OCI-M2 (cell line): ENCODE results near the gene WLS.
"Not testable (repeated sequence)": the region's sequence is repeated elsewhere in the genome, so short reads cannot be mapped to it uniquely, and the experiment has no call there.

Experiments
- DNase-seq: peaks from one replicate; lab custom pipeline; 2025; ENCODE audit not compliant: unreplicated experiment; lab: John Stamatoyannopoulos, UW

The WLS gene

DNA sequence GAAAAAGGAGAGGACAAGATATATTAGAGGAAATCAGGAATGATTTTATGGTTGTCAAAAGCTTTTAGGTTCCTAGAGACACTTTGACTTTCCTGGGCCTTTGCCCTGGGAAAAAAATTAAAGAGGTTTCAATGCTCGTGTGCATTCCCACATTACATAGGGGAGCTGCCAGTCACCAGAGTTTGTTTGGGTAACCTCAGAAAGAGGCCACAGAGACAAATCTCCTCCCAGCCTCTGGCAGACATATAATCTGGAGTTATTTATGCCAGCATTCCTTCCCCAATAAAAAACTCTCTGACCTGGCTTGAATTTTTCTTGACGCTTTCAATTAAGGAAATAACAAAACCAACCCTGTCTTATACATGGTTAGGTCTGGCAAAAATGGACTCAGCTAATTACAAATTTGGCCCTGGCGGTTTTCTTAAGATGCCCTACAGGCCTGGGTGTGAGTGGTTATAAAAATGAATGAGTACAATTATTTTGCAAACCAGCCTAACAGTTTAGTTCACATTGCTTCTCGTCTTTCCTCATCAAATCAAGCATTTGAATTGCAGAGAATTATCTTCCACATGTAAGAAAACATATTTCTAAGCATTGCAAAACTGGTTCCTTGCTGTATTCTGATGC is 63.7 kb downstream of the WLS start:
- DNase-seq, result no peak

DNA sequence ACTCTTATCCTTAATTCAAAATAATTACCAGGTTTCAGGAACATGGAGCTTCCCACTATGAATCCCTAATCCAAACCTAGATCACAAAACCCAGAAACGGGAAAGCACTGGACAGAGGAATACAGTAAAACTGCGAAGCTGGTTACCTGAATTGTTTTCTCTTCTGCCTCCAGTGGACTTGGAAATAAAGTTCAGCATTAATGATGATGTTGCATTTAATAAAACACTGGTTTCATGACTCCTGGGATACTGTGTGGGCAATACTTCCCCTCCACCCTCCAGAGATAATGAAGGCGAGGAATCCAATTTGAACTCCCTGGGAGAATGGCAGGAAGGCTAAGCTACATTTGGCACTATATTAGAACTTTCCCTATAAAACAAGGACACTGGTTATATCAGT is 65.1 kb downstream of the WLS start:
- DNase-seq, result no peak

DNA sequence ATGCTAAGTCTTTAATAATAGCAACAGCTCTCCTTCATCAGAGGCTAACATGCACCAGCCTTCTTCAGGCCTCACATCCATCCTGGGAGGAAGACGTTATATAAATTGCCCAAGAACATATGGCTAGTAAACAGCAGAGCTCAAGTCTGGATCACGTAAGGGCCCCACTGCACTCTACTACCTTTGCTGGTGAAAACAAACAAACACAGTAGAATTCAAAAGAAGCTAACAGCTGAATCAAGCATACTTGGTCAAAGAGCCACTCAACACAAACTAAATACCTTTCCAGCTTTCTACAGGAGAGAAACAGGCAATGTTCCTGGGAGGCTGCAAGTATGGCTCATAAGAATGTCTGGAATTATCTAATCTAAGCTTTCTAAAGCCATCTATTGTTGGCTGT is 66.0 kb downstream of the WLS start:
- no peak for DNase-seq

DNA sequence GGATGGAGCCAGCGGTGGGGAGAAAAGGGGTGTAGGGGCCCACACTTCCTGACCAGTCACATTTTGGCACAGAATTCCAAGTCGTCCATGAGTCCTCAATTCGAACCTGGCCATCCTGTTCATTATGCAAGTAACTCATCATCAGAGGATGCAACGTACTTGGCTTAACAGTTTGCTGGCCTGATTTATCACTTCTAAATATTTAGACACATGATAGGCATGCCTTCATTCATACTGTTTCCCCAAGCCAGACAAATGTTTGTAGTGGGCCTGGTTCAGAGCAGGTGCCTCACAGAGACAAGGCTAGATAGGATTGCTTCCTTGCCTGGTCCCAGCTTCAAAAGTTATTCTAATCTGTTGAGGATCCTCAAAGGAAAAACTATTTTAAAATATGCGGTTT is 66.7 kb downstream of the WLS start:
- DNase-seq, result no peak

DNA sequence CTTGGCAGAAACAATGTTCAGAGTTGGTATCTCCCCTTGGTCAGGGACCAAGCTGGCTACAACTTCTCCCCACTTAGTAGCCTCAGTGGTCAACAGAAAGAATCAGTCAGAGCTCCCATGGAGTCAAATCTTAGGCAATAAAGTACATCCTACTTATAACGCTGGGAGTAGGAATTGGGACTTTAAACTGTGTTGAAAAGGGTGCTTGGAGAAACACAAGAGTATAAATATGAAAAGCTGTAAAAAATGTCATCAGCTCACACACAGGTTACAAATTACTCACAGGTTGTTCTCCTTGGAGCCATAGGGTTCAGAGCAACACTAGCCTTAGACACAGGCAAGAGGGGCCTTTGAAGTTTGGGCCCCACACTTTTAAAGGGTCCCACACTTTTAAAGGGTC is 67.4 kb downstream of the WLS start:
- DNase-seq, result no peak

DNA sequence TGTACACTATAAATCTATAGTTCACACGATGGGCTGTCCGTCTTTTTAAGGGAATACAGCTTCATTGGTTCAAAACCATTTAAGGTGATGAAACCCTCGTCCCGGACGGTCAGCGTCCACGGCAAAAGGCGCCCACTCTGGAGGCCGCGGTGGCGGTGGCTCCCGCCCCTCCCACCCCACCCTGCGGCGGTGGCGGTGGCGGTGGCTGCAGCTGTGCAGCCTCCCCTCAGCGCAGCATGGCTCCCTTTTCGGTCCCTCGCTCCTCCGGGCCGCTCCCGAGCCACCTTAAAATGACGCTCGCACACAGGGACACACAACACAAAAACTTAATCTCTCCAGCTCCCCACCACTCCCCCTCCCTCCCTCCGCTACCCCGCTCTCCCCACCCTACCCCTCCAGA is 69.1 kb downstream of the WLS start:
- no peak for DNase-seq

DNA sequence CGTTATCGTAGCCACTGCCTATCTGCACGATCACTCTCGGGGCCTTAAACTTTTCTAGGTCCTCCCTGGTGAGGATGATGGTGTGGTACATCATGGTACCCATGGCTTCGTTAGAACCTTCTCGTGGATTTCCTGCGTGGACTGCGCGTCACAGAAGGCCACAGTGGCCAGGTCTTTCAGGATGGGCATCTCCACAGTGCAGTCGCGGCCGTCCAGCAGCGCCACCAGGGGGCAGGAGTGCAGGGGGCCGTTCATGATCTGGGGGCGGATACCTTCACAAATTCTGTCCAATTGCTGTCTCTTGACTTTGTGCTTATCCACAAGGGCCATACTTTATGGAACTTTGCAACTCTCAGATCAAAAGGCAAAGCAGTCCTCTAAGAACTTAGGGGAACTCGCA is 69.6 kb downstream of the WLS start:
- no peak for DNase-seq

DNA sequence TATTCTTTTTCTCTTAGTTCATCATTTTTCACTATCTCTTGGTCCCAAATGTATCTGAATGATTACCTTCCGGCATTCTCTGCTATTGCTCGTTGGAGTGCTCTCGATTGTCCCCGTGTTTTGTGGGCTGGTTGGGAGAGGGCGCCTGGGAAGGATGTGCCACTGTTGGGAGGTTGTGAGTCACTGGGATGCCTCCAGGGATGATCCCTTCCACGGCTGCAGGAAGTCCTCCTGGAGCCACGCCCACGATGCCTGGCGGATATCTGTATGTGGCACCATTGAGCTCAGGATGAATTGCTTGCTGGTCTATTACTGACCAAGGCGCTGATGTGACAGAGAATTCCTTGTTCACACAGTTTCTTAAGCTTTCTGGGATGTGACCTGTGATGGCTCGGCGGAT is 70.7 kb downstream of the WLS start:
- DNase-seq, result not testable (repeated sequence)

DNA sequence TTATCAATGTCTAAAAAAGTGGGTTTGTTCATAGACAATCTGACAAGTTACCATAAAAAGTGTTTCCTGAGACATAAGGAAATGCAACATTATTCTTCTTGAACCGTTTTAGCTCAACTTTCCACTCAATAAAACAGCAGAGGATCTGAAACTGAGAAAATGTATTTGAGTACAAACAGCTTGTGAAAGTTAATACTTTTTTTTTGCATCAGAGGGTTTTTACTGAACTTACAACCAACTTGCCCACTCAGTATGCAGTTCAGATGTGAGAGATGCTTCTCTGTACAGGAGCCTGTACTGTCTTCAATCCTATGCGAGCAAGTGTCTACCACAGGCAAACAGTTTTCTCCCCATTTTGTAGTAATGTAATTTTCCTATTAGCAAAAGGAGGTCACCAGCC is 71.4 kb downstream of the WLS start:
- not testable (repeated sequence) for DNase-seq

DNA sequence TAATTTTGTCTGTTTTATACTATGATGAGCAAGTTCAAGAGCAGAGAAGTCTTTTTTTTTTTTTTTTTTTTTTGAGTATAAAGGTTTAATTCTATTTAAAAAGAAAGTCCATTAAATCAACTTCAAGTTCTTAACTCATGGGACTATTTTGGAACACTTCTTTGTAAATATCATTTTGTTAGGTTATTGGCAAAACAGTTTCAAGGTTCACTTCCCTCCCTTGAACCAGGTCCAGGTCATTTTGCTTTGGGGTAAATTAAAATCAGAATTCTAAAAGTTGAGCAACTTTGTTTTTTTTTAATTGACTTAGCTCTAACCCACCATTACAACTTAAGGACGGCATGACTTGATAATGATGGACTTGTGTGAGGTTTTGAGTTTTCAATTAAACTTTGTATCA is 72.3 kb downstream of the WLS start:
- no peak for DNase-seq

DNA sequence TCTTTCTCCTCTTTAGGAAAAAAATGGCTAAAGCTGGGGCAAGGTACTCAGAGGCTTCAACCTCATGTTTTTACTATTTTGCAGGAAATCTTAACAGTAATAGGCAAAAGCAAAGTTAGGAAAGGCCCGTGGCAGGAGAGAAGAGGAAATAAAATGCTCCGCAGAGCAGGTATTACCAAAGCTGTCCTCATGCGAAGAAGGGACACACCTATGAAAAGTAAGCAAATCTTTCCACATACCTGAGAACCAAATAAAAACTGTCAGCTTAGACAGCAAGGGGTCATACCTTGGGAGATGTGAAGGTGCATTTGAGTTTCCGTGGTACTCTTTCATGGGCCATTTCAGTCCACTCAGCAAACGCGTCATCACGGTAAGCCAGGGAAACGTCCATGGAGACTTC is 73.5 kb downstream of the WLS start:
- no peak for DNase-seq

DNA sequence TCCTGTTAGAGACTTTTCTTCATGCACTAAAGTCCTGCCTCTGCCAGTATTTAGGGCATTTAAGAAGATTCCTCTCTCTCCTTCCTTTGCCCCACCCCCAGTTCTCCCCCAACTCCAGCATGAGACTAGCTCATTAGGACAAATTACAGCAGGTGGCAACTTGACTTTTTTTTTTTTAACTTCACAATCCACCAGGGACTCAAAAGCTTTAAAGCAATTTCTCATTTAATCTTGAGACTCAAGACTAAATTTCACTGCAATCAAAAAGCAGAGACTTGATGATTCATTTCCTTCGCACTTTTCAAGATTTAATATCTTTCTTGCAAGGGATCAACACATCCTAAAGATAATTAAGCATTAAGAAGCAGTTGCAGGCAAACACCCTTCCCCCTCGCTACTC is 74.9 kb downstream of the WLS start:
- DNase-seq, result no peak

DNA sequence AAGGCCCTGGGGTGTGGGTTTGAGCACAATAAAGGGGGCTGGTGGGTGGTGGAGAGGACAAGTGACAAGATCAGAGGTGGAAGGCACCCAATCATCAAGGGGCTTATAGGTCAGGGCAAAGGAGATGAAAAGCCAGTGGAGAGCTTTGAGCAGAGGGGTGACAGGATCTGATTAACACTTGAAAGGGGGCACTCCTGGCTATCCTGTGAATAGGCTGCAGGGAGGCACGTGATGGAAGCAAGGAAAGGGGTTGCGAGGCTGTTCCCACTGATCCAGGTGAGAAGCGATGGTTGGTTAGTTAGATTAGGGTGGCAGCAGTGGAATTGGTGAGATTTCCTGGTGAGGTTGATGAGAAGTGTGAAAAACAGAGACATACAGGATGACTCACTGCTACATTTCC is 80.6 kb downstream of the WLS start:
- no peak for DNase-seq

DNA sequence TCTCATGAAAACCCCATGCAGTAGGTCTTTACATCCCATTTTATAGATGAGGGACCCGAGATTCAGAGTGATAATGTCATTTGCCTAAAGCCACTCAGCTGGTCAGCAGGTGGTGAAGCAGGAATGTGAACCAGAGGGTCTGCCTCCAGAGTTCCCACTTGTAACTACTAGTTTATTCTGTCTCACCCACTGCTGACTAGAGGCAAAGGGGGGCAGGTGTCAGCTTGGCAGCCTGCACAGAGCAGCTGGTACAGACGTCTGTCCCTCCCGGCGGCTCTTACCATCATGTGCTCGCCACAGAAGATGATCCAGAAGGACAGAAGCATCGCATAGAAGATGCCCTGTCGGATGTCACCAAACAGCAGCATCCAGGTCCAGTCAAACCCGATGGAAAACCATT is 82.4 kb downstream of the WLS start:
- DNase-seq, result no peak

DNA sequence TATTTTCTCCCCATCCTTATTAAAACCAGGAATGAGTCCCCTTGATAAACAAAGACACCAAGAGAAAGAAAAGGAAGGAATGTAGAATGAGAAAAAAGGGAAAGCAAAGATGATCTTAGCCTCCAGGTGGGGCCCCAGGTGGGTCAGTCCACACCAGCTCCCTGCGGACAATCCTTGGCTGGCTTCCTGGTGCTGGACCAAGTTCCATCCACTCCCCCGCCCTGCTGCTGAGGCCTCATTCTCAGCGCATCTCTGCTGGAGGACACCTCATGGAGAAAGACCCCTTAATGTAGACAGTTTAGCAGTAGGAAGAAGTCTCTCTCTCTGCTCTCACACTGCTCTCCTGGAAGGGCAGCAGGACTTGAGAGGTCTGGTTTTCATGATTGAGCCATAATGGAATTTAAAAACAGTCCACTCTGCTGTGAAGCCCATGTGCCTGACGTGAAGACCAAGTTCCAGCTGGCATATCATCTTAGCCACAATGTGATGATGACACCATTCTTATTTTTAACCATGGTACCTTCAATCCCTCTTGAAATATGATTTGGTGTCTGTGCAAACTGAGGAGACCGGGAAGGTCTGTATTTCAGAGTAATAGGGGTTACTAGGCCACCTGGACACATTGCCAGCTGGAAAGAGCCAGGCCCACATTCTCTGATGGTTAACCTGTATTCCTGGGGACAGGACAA is 83.1 kb downstream of the WLS start:
- no peak for DNase-seq

DNA sequence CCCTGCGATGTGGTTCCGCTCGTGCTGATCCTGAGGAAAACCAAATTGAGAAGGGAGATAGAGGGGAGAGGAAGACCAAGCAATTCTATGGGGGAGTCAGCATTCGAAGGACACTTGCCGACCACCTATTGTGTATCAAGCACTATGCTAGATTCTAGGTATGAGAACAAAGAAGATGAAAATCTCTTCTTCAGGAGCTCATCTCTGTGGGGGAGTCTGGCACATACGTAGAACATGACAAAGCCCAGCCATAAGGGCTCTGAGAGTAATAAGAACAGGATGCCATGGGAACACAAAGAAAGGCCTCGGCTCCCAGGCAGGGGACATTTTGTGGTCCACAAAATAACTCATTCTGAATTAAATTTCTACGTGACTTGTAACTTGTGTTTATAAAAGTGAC is 83.7 kb downstream of the WLS start:
- DNase-seq, result no peak

DNA sequence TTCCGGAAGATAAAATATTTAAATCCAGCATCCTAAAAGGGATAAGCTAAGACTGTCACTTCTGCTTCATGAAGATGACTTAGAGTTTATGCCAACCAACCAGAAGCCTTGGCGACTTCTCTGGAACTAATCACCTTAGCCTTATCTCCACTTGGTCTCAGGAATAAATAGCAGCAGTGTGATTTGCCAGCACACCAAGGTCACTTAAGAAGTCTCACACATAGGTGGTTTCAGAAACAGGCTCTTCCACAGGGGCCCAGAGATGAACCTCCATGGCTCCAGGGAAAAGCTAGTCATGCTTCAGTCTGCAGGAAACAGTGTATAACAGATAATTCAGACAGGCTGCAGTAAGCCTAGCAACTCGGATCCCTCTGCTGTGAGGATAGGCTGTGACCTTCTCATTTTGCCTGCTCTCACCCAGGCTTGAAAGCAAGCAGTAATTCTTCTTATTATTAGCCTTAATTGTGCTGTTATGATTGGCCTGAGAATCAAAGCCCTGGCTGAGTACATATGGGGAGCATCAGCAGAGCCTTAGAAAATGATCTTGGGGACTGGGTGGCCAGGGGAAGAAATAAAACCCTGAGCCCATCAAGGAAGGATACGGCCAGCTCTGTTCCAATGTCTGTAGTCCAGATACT is 84.7 kb downstream of the WLS start:
- no peak for DNase-seq

DNA sequence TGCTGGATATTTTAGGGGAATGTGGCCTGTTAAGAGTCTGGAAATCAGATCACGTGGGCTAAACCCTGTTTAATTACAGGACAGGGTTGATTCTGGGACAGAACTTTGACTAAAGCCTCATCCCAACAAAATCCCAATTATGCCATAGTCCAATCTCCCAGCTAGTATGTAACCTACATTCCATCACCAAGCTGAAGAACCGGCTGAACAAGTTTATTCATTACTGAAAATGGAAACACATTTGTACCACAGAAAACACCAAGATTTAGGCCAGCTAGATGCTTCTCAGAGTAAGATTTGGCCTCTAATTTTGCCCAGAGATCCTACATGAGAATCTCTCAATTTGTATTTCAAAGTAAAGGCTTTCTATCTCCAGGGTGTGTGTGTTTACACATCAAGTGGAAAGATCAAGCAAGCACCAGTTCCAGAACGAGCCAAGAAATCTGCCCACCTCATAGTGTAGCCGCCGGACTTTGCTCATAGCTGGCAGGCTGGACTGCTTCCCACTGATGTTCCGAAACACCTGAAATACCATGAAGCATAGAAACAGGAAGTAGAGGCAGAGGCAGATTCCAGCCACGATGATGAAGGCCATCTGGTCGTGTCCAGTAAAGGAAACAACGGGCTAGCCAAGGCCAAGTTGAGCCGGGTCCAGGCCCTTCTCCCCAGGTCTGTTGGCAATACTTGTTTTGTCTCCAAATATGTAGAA is 86.8 kb downstream of the WLS start:
- DNase-seq, result no peak

DNA sequence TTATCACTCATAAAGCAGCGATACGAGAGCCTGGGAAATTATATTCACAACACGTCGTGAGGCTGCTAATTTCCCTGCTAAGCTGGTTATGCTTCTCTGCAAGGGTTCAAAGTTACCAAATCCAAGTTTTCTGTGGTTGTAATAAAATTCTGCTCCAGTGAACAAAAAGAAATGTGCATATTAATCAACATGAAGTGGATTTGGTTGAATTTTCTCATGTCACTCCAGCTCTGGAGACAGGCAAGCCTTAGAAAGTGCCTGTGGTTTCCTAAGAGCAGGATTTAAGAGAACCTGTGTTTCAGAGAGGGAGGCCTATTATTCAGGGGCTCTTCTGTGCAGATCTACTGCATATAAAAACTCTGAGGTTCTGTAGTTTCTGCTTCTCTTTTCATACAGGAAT is 87.5 kb downstream of the WLS start:
- DNase-seq, result no peak

DNA sequence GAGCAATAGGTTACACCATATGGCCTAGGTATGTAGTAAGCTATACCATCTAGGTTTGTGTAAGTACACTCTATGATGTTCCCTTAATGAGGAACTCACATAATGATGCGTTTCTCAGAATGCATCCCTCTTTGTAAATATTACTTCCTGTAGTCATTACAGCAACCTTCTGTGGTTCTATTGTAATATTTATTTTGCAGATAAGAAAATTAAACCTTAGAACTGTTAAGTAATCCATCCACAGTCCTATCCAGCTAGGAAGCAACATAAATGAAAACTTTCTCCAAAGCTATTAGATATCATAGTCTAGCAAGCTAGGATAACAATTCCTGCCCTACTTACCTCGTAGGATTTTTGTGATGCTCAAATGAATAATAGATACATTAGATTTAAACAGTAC is 88.7 kb downstream of the WLS start:
- DNase-seq, result no peak

DNA sequence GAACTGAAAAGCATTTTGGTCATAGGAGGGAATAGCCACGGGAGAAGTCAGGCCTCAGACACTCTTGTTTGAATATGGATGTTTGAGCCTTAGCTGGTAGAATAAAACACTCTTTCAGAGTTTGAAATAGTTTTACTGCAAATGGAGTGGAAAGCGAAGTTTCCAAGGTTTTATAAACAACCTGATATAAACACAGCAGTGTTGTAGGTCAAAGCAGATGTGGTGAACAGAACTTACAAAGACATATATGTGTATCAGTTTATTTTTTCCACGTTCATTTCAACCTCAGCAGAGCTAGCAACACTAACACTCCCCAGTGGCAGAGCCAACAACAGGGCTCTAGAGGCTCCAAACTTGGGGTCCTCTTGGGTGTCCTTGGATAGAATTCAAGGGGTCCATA is 89.9 kb downstream of the WLS start:
- DNase-seq, result no peak

DNA sequence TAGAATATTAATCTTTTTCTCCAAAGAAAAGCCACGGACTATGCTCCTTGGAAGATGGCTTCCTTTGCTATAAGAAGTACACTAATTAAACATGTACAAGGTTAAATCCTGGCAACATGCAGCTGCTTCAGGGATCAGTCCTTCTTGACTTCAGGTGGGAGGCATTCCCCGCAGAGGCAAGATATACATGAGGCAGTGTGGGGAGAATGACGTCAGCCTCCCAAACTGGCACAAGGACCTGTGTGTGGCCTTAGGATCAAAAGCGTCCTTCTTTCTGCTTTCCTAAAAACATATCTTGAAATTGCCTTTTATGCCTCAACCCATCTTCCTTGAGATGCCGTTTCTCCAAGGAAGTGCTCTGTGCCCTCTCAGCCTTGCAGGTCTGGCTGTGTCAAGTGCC is 90.3 kb downstream of the WLS start:
- DNase-seq, result no peak
